HG02970 (cell line): ENCODE data around the gene AARSD1.
"Not testable (repeated sequence)": the region's sequence is repeated elsewhere in the genome, so short reads cannot be mapped to it uniquely, and the experiment has no call there.

Source experiments
- ATAC-seq: cut with Tn5 transposase; IDR thresholded peaks from one replicate; pipeline ENCODE4 v1.9.1; 2021; ENCODE audit warnings: mild to moderate bottlenecking, moderate library complexity, moderate number of reproducible peaks; ENCODE audit not compliant: unreplicated experiment, low FRiP score

The AARSD1 gene, protein sequence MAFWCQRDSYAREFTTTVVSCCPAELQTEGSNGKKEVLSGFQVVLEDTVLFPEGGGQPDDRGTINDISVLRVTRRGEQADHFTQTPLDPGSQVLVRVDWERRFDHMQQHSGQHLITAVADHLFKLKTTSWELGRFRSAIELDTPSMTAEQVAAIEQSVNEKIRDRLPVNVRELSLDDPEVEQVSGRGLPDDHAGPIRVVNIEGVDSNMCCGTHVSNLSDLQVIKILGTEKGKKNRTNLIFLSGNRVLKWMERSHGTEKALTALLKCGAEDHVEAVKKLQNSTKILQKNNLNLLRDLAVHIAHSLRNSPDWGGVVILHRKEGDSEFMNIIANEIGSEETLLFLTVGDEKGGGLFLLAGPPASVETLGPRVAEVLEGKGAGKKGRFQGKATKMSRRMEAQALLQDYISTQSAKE

DNA sequence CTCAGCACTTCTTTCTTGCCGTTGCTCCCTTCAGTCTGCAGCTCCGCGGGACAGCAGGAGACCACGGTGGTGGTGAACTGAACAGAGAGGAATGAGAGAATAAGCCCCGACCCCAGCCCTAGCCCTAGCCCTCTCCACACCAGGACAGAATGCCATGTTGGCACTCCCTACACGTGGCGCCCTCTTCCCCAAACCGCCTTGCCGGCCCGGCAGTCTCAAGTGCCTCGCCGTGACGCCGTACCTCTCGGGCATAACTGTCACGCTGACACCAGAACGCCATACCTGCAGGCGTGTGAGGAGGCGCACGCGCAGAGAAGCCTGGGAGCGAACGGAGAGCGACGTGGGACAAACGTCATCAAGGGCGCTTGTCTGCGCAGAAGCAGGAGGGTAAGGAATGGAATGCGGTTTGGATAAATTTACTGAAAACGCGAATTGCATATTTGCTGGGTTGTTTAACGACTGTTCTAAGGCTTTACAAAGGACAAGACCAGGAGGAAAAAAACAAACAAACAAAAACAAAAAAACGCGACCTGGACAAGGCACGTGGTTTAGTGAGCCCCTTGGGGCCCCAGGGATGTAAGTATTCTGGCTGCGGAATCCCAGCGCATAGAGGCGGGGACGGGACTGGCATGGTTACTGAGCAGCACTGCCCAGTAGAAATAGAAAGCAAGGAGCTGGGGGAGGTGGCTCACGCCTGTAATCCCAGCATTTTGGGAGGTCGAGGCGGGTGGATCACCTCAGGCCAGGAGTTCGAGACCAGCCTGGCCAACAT, at the start of gene AARSD1:
TSS of gene AARSD1 (minus strand) at position 294 of the 772 bp plus-strand sequence. CDS start at position 280, 14 bp downstream.
- ATAC-seq: peak; percentile 71

DNA sequence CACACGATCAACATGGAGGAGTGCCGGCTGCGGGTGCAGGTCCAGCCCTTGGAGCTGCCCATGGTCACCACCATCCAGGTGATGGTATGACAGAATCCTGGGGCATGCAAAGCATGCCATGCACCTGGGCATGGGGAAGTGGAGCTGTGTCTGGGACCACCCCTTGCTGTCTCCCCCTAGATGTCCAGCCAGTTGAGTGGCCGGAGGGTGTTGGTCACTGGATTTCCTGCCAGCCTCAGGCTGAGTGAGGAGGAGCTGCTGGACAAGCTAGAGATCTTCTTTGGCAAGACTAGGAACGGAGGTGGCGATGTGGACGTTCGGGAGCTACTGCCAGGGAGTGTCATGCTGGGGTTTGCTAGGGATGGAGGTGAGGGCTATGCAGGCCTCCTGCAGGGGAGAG, 49.0 kb upstream of the AARSD1 start:
- no peak for ATAC-seq

DNA sequence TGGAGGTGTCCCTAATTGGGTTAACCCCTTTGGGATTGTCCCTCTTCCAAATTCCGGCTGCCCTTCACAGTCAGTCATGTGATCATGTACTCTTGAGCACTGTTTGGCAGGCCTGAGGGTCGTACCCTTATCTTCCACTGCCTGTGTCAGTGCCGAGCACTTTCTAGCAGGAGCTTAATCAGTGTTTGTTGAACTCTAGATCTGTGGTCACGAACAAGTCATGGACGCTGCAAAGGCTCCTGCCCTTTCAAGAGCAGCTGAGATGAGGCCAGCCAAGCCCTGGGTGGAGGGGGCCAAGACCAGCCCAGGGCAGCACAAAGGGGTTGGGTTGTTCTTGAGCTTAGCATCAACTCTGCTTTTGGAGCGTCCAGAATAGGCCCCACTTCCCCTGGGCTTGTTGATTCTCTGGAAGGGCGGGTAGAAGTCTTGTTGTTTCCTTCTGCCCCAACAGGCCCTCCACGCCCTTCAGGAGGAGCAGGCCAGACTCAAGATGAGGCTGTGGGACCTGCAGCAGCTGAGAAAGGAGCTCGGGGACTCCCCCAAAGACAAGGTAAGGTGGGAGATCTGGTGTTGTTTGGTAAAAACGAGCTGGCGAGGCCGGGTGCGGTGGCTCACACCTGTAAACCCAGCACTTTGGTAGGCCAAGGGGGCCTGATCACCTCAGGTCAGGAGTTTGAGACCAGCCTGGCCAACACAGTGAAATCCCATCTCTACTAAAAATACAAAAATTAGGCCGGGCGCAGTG, 47.6 kb upstream of the AARSD1 start:
- no peak for ATAC-seq

DNA sequence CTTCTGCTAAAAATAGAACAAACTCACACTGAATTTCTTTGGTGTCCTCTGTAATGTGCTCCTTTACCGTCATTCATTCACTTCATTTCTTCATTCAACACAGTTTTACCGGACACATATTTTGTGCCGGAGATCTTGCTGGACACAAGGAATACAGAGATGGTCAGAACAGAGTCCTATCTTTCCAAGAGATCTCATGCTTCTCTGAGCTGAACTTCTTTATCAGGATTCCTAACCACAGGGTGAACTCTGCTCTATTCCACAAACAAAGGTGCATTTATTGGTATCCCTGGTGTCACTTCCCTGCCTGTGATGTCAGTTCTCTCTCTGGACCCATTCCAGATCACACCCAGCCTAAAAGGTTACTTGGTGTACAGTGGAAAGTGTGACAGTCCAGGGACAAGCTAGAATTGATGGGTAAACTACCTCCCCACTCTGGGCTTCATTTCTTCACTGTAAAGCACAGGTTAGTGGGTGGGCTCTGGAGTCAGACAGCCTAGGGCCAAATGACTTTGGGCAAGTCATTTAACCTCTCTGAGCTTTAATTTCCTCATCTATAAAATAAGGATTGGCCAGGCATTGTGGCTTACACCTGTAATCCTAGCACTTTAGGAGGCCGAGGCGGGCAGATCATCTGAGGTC, 46.5 kb upstream of the AARSD1 start:
- ATAC-seq: no peak

DNA sequence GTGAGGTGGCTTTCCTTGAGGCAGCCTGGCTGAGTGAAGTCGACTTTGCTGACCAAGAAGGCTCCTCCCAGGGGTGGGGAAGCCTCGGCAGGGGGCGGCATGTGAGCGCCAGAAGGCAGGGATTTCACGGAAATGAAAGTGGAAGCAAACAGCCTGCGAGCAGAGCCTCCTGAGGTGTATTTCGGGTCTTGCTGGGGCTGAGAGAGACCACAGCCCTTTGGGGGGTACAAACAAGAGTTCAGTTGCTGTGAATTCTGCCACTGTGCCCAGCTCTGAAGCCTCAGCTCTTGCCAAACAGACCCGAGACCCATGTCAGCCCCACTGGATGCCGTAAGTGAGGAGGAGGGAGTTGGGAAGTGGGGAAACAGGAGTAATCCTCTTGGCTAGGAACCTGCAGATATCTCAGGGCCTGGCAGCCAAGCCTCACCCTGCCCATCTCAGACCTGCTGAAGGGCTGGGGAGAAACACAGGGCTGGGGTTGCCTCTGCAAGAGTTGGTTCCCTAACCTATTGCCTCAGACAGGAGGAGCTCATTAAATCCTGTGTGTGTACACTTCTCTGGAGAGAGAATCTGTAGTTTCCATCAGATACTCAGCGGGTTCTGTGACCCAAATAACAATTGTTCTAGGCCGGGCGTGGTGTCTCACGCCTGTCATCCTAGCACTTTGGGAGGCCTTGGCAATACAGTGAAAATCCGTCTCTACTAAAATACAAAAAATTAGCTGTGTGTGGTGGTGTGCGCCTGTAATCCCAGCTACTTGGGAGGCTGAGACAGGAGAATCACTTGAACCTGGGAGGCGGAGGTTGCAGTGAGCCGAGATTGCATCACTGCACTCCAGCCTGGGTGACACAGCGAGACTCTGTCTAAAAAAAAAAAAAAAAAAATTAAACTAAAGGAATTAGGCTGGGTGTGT, 42.6 kb upstream of the AARSD1 start, which contains the start of gene IFI35:
TSS of gene IFI35 (plus strand) at position 146 of the 913 bp plus-strand sequence. CDS start at position 310, 164 bp downstream.
- ATAC-seq: no peak

DNA sequence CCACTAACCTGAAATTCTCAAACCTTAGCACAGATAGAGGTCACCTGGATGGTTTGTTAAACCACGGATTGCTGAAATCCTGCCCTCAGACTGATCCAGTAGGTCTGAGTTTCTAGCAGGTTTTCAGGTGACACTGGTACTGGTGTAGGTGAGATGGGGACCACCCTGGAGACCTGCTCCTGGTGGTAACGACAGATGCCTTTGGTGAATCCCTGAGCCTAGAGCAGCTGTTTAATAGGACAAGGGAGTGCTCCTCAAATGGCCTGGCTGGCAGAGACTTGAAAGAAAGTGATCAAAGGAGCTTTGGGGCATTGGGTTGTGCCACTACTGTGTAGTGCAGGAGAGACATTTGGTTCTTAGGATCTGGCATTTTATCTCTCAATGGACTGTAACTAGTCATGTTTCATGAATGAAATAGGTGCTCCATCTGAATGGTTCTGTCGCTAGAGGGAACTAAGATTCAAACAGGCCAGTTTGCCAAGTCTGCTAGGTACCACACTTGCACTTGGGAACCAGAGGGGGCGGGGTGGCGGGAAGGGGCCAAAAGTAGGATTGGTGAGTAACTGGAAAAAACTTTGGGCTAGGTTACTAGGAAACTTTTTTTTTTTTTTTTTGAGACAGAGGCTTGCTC, 39.4 kb upstream of the AARSD1 start:
- no peak for ATAC-seq

DNA sequence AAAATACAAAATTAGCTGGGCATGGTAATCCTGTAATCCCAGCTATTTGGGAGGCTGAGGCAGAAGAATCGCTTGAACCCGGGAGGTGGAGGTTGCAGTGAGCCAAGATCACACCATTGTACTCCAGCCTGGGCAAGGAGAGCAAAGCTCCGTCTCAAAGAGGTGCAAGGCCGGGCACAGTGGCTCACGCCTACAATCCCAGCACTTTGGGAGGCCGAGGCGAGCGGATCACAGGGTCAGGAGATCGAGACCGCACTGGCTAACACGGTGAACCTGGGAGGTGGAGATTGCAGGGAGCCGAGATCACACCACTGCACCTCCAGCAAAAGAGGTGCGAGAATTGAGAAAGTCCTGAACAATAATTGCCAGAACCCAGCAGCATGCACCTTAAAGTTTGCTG, 36.6 kb upstream of the AARSD1 start:
- not testable (repeated sequence) for ATAC-seq

DNA sequence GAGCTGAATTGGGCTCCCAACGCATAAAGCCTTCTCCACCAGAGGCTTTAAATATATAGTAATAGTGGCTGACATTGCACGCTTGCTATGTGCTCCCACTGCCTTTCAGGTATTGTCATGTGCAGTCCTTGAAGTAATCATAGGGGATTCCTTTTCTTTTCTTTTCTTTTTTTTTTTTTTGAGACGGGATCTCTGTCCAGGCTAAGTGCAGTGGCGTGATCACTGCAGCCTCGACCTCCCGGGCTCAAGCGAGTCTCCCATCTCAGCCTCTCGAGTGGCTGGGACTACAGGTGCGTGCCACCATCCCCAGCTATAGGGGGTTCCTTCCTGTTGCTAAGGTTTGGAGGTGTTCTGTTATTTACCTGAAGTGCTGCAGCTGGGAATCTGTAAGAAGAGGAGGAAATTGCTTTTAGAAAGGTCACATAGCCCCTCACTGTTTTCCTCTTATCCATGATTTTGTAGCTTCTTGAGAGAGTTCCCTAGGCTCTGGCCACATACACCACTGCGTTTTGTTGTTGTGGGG, 34.8 kb upstream of the AARSD1 start:
- ATAC-seq: no peak

DNA sequence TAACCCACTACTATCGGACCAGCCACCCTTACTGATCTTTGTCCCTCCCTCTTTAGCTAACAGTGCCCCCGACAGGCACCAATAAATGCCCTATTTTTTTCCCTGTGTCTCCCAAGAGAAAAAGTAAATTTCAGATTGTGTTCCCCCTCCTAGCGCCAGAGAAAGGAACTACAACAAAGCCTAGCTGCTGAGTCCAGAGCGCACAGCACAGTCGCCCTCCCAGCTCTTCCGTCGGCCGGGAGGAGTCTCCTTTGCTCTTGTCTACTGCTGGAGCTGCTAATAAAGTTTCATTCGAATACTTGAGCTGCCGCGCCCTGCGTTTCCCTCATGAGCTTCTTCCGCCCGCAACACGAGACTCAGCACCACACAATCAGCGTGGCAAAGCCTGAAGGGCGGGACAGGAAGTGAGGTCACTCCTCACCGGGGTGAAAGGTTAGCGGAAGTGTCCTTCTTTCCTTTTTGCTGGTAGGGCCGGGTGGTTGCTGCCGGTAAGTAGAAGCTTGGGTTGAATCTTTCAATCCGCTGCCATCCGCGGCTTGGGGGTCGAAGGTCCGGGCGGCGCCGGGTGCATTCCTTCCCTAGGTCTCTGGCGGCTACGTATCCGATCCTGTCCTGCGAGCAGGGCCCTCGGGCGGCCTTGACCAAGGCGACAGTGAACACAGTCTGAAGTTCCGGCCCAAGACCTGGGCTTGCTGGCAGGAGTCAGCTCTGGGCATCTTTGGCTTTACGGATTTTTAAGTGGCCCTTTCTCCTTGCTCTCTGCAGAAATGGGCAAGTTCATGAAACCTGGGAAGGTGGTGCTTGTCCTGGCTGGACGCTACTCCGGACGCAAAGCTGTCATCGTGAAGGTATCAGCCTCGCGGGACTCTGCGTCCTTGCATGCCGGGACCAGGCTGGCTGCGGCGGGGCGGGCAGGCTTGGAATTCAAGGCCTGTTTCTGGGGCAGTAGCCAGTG, 34.0 kb upstream of the AARSD1 start, which contains the start of gene RPL27:
TSS of gene RPL27 (plus strand) at position 436 of the 955 bp plus-strand sequence. CDS start at position 768, 332 bp downstream.
- peak; percentile 92 for ATAC-seq

DNA sequence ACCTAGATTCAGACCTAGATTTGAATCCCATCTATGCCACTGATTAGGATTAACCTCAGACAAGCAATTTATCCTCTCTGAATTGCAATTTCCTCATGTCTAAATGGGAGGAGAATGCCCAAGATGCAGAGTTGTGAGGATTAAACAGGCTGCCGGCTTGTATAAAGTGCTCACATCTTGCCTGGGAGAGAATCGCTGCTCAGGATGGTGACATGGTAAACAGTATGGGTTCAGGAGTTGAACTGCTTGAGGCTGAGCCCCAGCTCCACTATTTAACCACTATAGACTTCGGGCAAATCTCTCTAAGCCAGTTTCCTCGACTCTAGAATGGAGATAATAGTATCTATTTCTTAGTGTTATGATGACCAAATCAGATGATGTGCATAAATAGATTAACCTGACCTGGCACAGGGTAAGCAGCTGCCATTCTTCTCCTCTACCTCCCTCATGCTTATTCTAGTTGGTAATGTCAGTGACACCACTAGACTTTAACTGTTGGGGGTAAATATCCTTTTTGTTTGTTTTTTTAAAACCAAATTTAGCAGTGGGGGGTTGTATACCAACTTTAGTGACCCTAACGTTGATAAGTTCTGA, 33.2 kb upstream of the AARSD1 start:
- ATAC-seq: no peak

DNA sequence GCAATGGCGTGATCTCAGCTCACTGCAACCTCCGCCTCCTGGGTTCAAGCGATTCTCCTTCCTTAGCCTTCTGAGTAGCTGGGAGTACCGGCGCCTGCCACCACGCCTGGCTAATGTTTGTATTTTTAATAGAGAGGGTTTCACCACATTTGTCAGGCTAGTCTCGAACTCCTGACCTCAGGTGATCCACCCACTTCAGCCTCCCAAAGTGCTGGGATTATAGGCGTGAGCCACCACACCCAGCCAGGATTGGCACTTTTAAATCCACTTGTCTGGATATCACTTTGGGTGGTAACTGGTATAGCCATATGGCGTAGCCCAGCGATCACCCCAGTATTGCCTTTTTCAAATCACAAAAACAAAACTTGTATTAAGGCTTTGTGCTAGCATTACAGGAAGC, 29.7 kb upstream of the AARSD1 start:
- not testable (repeated sequence) for ATAC-seq

DNA sequence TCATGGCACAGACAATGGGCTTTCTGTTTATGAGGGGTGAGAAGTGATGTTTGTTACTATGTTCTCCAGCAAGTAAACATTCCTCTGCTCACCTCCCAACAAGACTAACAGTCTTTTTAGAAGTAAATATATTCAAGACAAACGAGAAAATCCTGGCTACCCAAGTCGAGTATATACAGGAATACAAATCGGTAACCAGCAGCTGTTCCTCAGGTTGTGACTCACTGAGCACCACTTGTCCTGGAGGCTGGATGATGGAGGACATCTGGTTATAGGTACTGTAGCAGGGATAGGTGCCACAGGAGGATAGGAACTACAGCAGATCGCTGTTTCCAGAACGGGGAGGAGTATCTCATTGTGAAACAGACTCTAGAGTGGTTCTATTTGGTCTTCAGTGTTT, 28.6 kb upstream of the AARSD1 start:
- no peak for ATAC-seq

DNA sequence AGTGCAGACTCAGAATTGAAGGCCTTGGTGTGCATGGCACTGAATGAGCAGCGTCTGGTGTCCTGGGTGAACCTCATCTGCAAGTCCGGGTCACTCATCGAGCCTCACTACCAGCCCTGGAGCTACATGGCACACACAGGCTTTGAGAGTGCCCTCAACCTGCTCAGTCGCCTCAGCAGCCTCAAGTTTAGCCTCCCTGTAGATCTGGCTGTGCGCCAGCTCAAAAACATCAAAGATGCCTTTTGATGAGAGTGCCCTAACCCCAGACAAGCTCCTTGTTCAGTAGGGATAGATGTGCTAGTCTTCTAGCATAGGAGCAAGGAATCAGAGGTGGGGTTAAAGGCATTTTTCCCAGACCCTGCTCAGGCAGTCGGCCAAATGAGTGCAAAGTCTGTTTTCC, 27.2 kb upstream of the AARSD1 start:
- ATAC-seq: no peak

DNA sequence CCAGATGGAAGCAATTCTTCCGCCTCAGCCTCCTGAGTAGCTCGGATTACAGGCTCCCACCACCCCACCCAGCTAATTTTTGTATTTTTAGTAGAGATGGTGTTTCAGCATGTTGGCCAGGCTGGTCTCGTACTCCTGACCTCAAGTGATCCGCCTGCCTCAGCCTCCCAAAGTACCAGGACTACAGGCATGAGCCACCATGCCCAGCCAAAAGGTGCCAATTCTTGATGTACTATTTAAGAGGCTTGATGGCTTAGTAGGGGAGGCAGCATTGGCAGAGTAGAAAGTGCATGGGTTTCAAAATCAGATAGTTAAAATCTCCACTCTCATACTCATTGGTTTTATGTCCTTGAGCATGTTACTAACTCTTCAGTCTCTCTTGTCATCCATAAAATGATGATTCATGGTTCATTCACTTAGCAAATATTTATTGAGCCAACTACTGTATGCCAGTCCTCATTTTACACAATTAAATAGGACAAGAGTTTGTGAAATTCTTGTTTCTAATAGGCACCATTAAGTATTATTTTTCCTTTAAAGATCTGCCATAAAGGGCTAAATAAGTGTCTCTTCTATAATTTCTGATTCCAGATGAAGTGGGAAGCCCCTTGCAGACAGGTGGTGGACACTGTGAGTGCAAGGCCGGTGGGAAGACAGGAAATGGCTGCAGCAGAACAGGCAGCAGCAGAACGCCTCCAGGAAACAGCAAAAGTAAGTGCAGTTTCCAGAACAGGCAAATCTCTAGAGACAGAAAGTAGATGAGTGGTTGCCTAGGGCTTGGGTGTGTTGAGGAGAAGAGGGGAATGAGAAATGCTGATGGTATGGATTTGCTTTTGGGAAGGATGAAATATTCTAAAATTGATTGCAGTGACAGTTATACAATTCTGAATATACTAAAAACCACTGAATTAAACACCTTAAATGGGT, 25.7 kb upstream of the AARSD1 start:
- ATAC-seq: no peak

DNA sequence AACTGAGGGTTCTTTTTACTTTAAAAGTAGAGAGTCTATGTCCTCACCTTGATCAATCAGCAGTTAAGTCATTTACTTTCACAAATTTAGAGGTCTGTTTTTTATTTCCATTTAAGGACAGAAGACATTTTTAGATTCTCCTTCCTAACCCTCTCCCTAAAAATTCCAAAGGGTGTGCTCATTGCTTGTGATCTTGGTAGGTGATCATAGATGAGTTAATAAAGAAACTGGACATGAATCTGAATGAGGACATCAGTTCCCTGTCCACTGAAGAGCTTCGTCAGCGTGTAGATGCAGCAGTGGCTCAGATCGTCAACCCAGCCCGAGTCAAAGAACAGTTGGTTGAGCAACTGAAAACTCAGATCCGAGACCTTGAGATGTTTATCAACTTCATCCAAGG, 24.9 kb upstream of the AARSD1 start:
- ATAC-seq: no peak

DNA sequence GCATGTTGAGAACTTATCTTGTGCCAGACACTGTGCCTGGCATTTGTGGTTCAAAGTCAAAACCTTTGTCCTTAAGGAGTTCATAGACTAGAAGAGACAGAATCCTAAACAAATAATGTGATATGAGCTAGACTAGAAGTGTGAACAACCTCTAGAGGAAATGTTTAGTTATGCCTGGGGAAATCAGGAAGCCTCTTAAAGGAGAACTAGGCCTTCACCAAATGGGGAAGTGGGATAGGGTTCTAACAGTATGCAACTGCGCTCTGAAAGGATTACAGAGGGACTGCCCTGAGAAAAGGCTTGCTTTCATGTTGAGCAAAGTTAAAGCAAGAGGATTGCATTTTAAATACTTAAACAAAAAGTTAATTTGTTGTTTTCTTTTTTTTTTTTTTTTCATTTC, 21.0 kb upstream of the AARSD1 start:
- ATAC-seq: no peak
